GM23338 (cell line): Measurements from ENCODE around the gene NFS1. TPM values are rescaled to one million over a fixed set of nuclear protein-coding genes. Genes with fewer than 3 reads are reported as not detected.
A peak's percentile ranks its signal among the peaks of the same experiment; 100 is the strongest.

ENCODE experiments used
- ATAC-seq: fragments of 200-7000 bp; cut with Tn5 transposase; 3 replicates; pipeline ENCODE4 v1.9.1; 2020
- DNase-seq: peaks from one replicate; pipeline ENCODE4 v3.0.0-alpha.2; 2015; ENCODE audit warnings: low spot score
- H2AFZ ChIP-seq: fragments of 200-600 bp; sonication (generic); 2 replicates; pipeline ENCODE4 v1.8.0; 2016; ENCODE audit warnings: antibody characterized with exemption, mild to moderate bottlenecking, moderate library complexity
- H3F3A ChIP-seq: fragments of 200-600 bp; sonication (generic); replicated peaks from 2 replicates; pipeline ENCODE4 v1.8.0; 2017; ENCODE audit warnings: antibody characterized with exemption, mixed run types, low read depth
- H3K27ac ChIP-seq: fragments of 200-600 bp; sonication (generic); 2 replicates; pipeline ENCODE4 v1.6.1; 2016; ENCODE audit warnings: low read depth
- H3K27me3 ChIP-seq: fragments of 200-600 bp; sonication (generic); 2 replicates; pipeline ENCODE4 v1.8.0; 2016; ENCODE audit warnings: mild to moderate bottlenecking, mixed run types, moderate library complexity; ENCODE audit not compliant: insufficient read depth
- H3K36me3 ChIP-seq: fragments of 200-600 bp; sonication (generic); 2 replicates; pipeline ENCODE4 v1.8.0; 2016; ENCODE audit warnings: mild to moderate bottlenecking; ENCODE audit not compliant: insufficient read depth
- H3K4me1 ChIP-seq: fragments of 200-600 bp; sonication (generic); 2 replicates; pipeline ENCODE4 v1.8.0; 2016; ENCODE audit warnings: mild to moderate bottlenecking, moderate library complexity; ENCODE audit not compliant: insufficient read depth
- H3K4me2 ChIP-seq: fragments of 200-600 bp; sonication (generic); 2 replicates; pipeline ENCODE4 v1.7.1; 2017; ENCODE audit warnings: mixed run types
- H3K4me3 ChIP-seq: fragments of 200-600 bp; sonication (generic); 2 replicates; pipeline ENCODE4 v1.6.1; 2016; ENCODE audit warnings: mixed run types
- H3K79me2 ChIP-seq: fragments of 200-600 bp; sonication (generic); replicated peaks from 2 replicates; pipeline ENCODE4 v1.8.0; 2017; ENCODE audit warnings: mild to moderate bottlenecking; ENCODE audit not compliant: insufficient read depth
- H3K9me2 ChIP-seq: fragments of 200-600 bp; sonication (generic); 2 replicates; pipeline ENCODE4 v1.8.0; 2017; ENCODE audit not compliant: insufficient read depth
- H4K20me1 ChIP-seq: fragments of 200-600 bp; sonication (generic); replicated peaks from 2 replicates; pipeline ENCODE4 v1.8.0; 2017; ENCODE audit warnings: mild to moderate bottlenecking; ENCODE audit not compliant: insufficient read depth
- H3K27ac Mint-ChIP-seq: 2 replicates; pipeline ENCODE4 v1.8.0; 2020; ENCODE audit warnings: inconsistent platforms, mild to moderate bottlenecking, moderate library complexity, mixed read lengths
- H3K27me3 Mint-ChIP-seq: 3 replicates; pipeline ENCODE4 v1.8.0; 2022; ENCODE audit warnings: low read depth, mild to moderate bottlenecking, moderate library complexity, mixed read lengths, inconsistent platforms; ENCODE audit not compliant: insufficient read depth, poor library complexity
- H3K36me3 Mint-ChIP-seq: 3 replicates; pipeline ENCODE4 v1.8.0; 2021; ENCODE audit warnings: low read depth, mild to moderate bottlenecking, inconsistent platforms, moderate library complexity, mixed read lengths
- H3K4me1 Mint-ChIP-seq: 3 replicates; pipeline ENCODE4 v1.8.0; 2020; ENCODE audit warnings: mild to moderate bottlenecking, inconsistent platforms, mixed read lengths
- H3K4me3 Mint-ChIP-seq: 3 replicates; pipeline ENCODE4 v1.8.0; 2021; ENCODE audit warnings: moderate library complexity, mild to moderate bottlenecking, inconsistent platforms, mixed read lengths
- H3K9me3 Mint-ChIP-seq: 3 replicates; pipeline ENCODE4 v1.8.0; 2020; ENCODE audit warnings: moderate library complexity, mild to moderate bottlenecking, inconsistent platforms, mixed read lengths
- CREB1 ChIP-seq: fragments of 250-450 bp; sonication (Bioruptor Pico); IDR thresholded peaks from 2 replicates; pipeline ENCODE4 v1.5.0; 2020; ENCODE audit warnings: low read depth, mild to moderate bottlenecking, moderate library complexity
- EZH2 ChIP-seq: fragments of 200-600 bp; sonication (generic); IDR thresholded peaks from one replicate; pipeline ENCODE4 v1.8.0; 2017; ENCODE audit warnings: antibody characterized with exemption, mild to moderate bottlenecking, low read depth; ENCODE audit not compliant: unreplicated experiment
- EZH2phosphoT487 ChIP-seq: fragments of 200-600 bp; sonication (generic); IDR thresholded peaks from one replicate; pipeline ENCODE4 v1.8.1; 2018; ENCODE audit warnings: antibody characterized with exemption; ENCODE audit not compliant: unreplicated experiment
- JUNB ChIP-seq: IDR thresholded peaks from one replicate; pipeline ENCODE4 v1.6.1; 2016; ENCODE audit warnings: antibody characterized with exemption; ENCODE audit not compliant: unreplicated experiment
- NANOG ChIP-seq: IDR thresholded peaks from 2 replicates; pipeline ENCODE4 v1.6.1; 2016; ENCODE audit warnings: antibody characterized with exemption, borderline replicate concordance
- POLR2AphosphoS5 ChIP-seq: IDR thresholded peaks from 2 replicates; pipeline ENCODE4 v1.6.1; 2016; ENCODE audit warnings: antibody characterized with exemption, low read depth
- STAT1 ChIP-seq: IDR thresholded peaks from one replicate; pipeline ENCODE4 v1.6.1; 2016; ENCODE audit warnings: antibody characterized with exemption; ENCODE audit not compliant: unreplicated experiment
- ZNF331 ChIP-seq: fragments of 250-450 bp; sonication (Bioruptor Pico); IDR thresholded peaks from 2 replicates; pipeline ENCODE4 v1.5.0; 2020; ENCODE audit warnings: low read depth, mild to moderate bottlenecking, moderate library complexity
- polyA plus RNA-seq: library from polyadenylated mRNA; unstranded; fragments of >200 nt; fragmentation: Nextera tagmentation; extraction: Ambion mirVana; gene quantifications from 2 replicates; pipeline ENCODE4 v1.2.1, GENCODE V29; 2016
- total RNA-seq: library from RNA; depleted of rRNA; stranded (reverse); fragments of >200 nt; shearing (Covaris generic); gene quantifications from 2 replicates; pipeline ENCODE4 v1.2.3, GENCODE V29; 2014
- TF ChIP-seq, protein P1 (sequence below), 2 experiments: fragments of 200-600 bp in 1 of 2; sonication (generic) in 1 of 2; conservative IDR thresholded peaks; 2 replicates each; pipeline versions ENCODE4 v1.5.1 to v1.6.1; 2016 to 2017; ENCODE audit warnings: antibody characterized with exemption in 2 of 2, low read depth in 2 of 2, mild to moderate bottlenecking in 2 of 2, moderate library complexity in 1 of 2
- TF ChIP-seq, protein P2 (sequence below): IDR thresholded peaks from 2 replicates; pipeline ENCODE4 v1.6.1; 2016; ENCODE audit warnings: antibody characterized with exemption

The NFS1 gene
- total and polyA plus RNA-seq, 2 experiments from 2014 or later = 22.8 to 35.7 TPM

DNA sequence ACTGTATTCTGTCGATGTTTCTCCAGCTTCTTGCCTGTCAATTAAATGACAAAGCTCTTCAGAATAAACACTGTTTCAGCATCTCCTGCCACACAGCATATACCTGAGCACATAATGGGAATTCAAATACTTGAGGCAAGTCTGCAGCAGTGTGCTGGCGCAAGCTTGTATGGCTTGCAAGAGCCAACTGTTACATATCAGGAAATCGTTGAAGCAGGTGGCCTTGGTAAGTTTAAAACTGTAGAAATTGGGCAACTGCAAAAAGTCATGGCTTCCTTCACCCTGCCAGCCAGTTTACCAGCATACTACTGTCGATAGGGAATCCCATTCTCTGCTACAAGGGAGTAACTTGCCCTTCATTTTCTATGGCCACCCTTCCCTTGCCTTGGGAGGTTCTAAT lies 57.4 kb downstream of the NFS1 start:
- H3K36me3 Mint-ChIP-seq = no peaks in the 10 kb centered on the region
- peaks cover 99% of the 10 kb centered on the region for H3K79me2 ChIP-seq
- H3K4me1 Mint-ChIP-seq = peaks cover 47% of the 10 kb centered on the region
- no peaks in the 10 kb centered on the region for H3K27me3 ChIP-seq
- H2AFZ ChIP-seq = no peak overlapping the region
- no peak for DNase-seq
- H3K9me2 ChIP-seq = no peaks in the 10 kb centered on the region
- no peaks in the 10 kb centered on the region for H3K36me3 ChIP-seq
- H3K4me3 Mint-ChIP-seq = no peak overlapping the region
- no peak overlapping the region for H3K4me3 ChIP-seq
- H3K27ac ChIP-seq = peak overlapping the region; percentile 48; the same call in 1 of the 2 replicates
- TF ChIP-seq JUNB = no peak
- TF ChIP-seq NANOG = no peak
- TF ChIP-seq, protein P1, sequence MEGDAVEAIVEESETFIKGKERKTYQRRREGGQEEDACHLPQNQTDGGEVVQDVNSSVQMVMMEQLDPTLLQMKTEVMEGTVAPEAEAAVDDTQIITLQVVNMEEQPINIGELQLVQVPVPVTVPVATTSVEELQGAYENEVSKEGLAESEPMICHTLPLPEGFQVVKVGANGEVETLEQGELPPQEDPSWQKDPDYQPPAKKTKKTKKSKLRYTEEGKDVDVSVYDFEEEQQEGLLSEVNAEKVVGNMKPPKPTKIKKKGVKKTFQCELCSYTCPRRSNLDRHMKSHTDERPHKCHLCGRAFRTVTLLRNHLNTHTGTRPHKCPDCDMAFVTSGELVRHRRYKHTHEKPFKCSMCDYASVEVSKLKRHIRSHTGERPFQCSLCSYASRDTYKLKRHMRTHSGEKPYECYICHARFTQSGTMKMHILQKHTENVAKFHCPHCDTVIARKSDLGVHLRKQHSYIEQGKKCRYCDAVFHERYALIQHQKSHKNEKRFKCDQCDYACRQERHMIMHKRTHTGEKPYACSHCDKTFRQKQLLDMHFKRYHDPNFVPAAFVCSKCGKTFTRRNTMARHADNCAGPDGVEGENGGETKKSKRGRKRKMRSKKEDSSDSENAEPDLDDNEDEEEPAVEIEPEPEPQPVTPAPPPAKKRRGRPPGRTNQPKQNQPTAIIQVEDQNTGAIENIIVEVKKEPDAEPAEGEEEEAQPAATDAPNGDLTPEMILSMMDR (conservative IDR thresholded peaks at IDR 0.05; ENCODE audit: low read depth in 2 of 2) = no peak
- TF ChIP-seq, protein P2, sequence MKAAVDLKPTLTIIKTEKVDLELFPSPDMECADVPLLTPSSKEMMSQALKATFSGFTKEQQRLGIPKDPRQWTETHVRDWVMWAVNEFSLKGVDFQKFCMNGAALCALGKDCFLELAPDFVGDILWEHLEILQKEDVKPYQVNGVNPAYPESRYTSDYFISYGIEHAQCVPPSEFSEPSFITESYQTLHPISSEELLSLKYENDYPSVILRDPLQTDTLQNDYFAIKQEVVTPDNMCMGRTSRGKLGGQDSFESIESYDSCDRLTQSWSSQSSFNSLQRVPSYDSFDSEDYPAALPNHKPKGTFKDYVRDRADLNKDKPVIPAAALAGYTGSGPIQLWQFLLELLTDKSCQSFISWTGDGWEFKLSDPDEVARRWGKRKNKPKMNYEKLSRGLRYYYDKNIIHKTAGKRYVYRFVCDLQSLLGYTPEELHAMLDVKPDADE = no peak
- TF ChIP-seq CREB1 (CRISPR knock-in tag) = no peak
- ATAC-seq = no peak
- no peak overlapping the region for H3K4me2 ChIP-seq
- peaks cover 29% of the 10 kb centered on the region; the same call in 1 of the 2 replicates for H3K4me1 ChIP-seq
- H3K27me3 Mint-ChIP-seq = no peaks in the 10 kb centered on the region
- peaks cover 75% of the 10 kb centered on the region for H4K20me1 ChIP-seq
- H3F3A ChIP-seq = 0 out of 2 replicates have a peak, but pooled peaks cover 3% of the 10 kb centered on the region
- H3K9me3 Mint-ChIP-seq = no peaks in the 10 kb centered on the region
- H3K27ac Mint-ChIP-seq = no peak overlapping the region

DNA sequence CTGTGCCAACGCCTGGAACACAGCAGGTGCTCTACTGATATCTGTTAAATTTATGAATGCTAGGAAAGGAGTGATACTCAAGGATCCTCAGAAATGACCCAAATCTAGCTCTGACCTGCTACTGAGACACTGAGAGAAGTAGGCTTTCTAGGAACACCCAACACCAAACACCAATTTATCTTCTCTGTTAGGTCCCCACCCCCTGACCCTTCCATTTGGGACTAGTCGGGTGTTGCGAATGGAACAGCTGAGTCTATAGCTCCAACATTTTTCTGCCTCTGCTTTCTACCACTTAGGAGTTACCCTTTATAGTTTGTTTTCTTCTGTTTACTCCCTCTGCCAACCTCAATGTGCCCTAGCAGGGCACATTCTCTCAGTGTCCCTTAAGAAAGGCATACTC lies 58.4 kb downstream of the NFS1 start:
- Histone ChIP-seq H3K9me2 (no peaks in the 10 kb centered on the region), H4K20me1 (peaks cover 73% of the 10 kb centered on the region)
- no peak overlapping the region for H3K27ac Mint-ChIP-seq

More for the DNA sequence above, 58.4 kb downstream of the NFS1 start:
- peaks cover 29% of the 10 kb centered on the region; the same call in 1 of the 2 replicates for H3K4me1 ChIP-seq
- H3K27ac ChIP-seq = no peak overlapping the region
- no peak overlapping the region for H3K4me3 ChIP-seq
- DNase-seq = no peak
- H3K36me3 ChIP-seq = no peaks in the 10 kb centered on the region
- no peak overlapping the region for H3K4me3 Mint-ChIP-seq
- H3K27me3 ChIP-seq = no peaks in the 10 kb centered on the region
- ATAC-seq = no peak
- peaks cover 100% of the 10 kb centered on the region for H3K79me2 ChIP-seq
- no peak overlapping the region for H2AFZ ChIP-seq
- no peaks in the 10 kb centered on the region for H3K9me3 Mint-ChIP-seq
- no peaks in the 10 kb centered on the region for H3K27me3 Mint-ChIP-seq
- H3F3A ChIP-seq = 0 out of 2 replicates have a peak, but pooled peaks cover 3% of the 10 kb centered on the region
- no peak for TF ChIP-seq EZH2phosphoT487
- TF ChIP-seq NANOG = no peak
- TF ChIP-seq ZNF331 (CRISPR knock-in tag) = no peak
- no peak for TF ChIP-seq STAT1
- TF ChIP-seq, protein P1 (conservative IDR thresholded peaks at IDR 0.05; ENCODE audit: low read depth in 2 of 2) = no peak
- TF ChIP-seq EZH2 = no peak
- no peak for TF ChIP-seq POLR2AphosphoS5
- peaks cover 47% of the 10 kb centered on the region for H3K4me1 Mint-ChIP-seq
- no peak overlapping the region for H3K4me2 ChIP-seq
- H3K36me3 Mint-ChIP-seq = no peaks in the 10 kb centered on the region
